Measurements from ENCODE around the gene SHCBP1L. TPM values are rescaled to one million over a fixed set of nuclear protein-coding genes. Genes with fewer than 3 reads are reported as not detected.

Gene SHCBP1L
- total RNA-seq, 4 donors from 2014 or later, result 0.11 TPM; not detected in 3

DNA sequence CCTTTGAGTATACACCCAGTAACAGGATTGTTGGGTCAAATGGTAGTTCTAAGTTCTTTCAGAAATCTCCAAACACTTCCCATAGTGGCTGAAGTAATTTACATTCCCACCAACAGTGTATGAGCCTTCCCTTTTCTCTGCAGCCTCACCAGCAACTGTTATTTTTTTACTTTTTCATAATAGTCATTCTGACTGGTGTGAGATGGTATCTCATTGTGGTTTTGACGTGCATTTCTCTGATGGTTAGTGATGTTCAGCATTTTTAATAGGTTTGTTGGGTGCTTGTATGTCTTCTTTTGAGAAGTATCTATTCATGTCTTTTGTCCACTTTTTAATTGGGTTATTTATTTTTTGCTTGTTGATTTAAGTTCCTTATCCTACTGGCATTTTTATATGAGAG lies 43.9 kb upstream of the SHCBP1L start:
- intact Hi-C loops (cut with DNase I), result no loop called here
- Histone ChIP-seq H3K36me3 (no peaks in the 10 kb centered on the region), H3K4me3 (no peak overlapping the region), H3K27me3 (no peaks in the 10 kb centered on the region), H3K4me1 (no peaks in the 10 kb centered on the region), H3K27ac (replicated peaks in 1 of 4) (no peak overlapping the region), H3K9me3 (no peaks in the 10 kb centered on the region)
- TF ChIP-seq EP300 (IDR thresholded peaks at IDR 0.05), result no peak
- no peak for TF ChIP-seq POLR2A (IDR thresholded peaks at IDR 0.05; ENCODE audit: low read depth)
- TF ChIP-seq POLR2AphosphoS5 (IDR thresholded peaks at IDR 0.05), result no peak
- TF ChIP-seq, protein P1, sequence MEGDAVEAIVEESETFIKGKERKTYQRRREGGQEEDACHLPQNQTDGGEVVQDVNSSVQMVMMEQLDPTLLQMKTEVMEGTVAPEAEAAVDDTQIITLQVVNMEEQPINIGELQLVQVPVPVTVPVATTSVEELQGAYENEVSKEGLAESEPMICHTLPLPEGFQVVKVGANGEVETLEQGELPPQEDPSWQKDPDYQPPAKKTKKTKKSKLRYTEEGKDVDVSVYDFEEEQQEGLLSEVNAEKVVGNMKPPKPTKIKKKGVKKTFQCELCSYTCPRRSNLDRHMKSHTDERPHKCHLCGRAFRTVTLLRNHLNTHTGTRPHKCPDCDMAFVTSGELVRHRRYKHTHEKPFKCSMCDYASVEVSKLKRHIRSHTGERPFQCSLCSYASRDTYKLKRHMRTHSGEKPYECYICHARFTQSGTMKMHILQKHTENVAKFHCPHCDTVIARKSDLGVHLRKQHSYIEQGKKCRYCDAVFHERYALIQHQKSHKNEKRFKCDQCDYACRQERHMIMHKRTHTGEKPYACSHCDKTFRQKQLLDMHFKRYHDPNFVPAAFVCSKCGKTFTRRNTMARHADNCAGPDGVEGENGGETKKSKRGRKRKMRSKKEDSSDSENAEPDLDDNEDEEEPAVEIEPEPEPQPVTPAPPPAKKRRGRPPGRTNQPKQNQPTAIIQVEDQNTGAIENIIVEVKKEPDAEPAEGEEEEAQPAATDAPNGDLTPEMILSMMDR (IDR thresholded peaks at IDR 0.05), result no peak
- DNase-seq (ENCODE audit: extremely low spot score), result no peak
- 70% methylated on average over 1 of the region's 1 CpG for WGBS

DNA sequence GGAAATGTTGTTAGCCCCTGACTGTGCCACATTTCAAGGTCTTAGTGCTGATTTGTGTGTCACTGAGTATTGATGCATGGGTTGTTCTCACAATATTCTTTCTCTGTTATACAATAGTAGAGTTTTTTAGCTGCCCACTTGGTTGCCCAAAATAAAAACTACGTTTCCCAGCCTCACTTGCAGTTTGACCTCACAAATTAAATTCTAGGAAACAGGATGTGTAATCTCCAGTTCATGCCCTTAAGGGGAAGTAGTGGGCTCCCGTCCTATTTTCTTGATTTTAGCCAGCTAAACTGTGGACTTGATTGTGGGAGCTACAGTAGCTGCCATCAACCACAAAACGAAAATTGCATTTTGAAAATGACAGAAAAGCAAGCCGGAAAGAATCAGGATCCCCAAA lies 42.9 kb upstream of the SHCBP1L start:
- no peak for DNase-seq (ENCODE audit: extremely low spot score)
- TF ChIP-seq, protein P1 (IDR thresholded peaks at IDR 0.05), result no peak
- no peak for TF ChIP-seq POLR2A (IDR thresholded peaks at IDR 0.05; ENCODE audit: low read depth)
- TF ChIP-seq POLR2AphosphoS5 (IDR thresholded peaks at IDR 0.05), result no peak
- no peak for TF ChIP-seq EP300 (IDR thresholded peaks at IDR 0.05)
- Histone ChIP-seq H3K36me3 (no peaks in the 10 kb centered on the region), H3K4me1 (peaks cover 0 to 2% (median 0%) of the 10 kb centered on the region in 4 donors), H3K9me3 (no peaks in the 10 kb centered on the region), H3K4me3 (no peak overlapping the region), H3K27me3 (no peaks in the 10 kb centered on the region), H3K27ac (replicated peaks in 1 of 4) (no peak overlapping the region)
- WGBS, result 77% methylated on average over 4 of the region's 4 CpGs
- intact Hi-C loops (cut with DNase I), result no loop called here

DNA sequence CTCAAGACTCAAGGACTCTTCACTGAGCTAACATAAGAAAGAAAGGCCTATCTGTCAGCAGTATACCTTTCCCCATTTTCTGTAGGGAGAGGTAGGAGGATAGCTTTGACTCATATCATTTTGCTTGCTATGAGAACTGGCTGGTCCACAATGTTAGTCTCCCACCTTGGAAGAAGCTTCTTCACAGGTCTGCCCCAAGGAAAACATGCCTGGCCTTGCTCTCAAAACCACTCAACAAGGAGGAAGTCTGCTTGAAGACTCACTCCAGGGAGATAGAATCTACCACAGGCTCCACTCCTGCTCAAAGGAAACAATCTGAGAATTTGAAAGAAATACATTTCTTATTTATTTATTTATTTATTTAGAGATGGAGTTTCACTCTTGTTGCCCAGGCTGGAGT lies 40.8 kb upstream of the SHCBP1L start:
- Histone ChIP-seq H3K27me3 (no peaks in the 10 kb centered on the region), H3K36me3 (no peaks in the 10 kb centered on the region), H3K27ac (replicated peaks in 1 of 4) (no peak overlapping the region), H3K9me3 (no peaks in the 10 kb centered on the region), H3K4me3 (no peak overlapping the region), H3K4me1 (peaks cover 0 to 5% (median 1%) of the 10 kb centered on the region in 4 donors)
- DNase-seq (ENCODE audit: extremely low spot score), result no peak
- TF ChIP-seq, protein P1 (IDR thresholded peaks at IDR 0.05), result no peak
- no peak for TF ChIP-seq POLR2AphosphoS5 (IDR thresholded peaks at IDR 0.05)
- TF ChIP-seq POLR2A (IDR thresholded peaks at IDR 0.05; ENCODE audit: low read depth), result no peak
- TF ChIP-seq EP300 (IDR thresholded peaks at IDR 0.05), result no peak
- intact Hi-C loops (cut with DNase I), result no loop called here

DNA sequence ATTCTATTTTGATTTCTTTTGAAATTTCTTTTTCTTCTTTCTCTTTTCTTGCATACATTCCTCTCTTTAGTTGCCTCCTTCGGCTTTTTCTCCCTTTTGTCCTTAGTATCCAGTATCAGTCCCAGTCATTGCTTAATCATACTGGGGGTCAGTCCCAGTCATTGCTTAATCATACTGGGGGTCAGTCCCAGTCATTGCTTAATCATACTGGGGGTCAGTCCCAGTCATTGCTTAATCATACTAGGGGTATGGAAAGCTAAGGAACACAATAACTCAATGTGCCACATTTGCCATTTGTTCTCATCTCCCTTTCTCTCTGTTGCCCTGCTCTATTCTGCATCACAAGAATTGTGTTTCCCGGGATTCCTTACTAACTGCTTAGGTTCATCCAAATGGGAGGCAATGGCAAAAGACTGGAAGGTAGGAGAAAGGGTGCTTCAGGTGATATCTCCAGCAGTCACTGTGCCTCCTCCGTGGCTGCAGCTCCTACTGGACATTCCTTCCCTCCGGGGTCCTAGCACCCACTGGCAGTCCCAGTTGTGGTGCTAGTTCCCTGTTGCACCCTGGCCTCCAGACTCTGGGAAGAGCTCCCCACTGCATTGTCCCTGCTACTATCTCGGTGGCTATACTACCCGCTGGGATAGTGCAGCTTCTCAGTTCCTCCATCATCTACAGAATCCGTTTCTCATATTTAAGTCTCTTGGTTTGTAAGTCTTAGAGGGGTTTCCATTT lies 37.6 kb upstream of the SHCBP1L start:
- WGBS, result 89% methylated on average over 7 of the region's 7 CpGs
- no peaks in the 10 kb centered on the region for H3K36me3 ChIP-seq
- DNase-seq (ENCODE audit: extremely low spot score), result no peak
- H3K27ac ChIP-seq (replicated peaks in 1 of 4), result no peak overlapping the region
- H3K9me3 ChIP-seq, result no peaks in the 10 kb centered on the region
- peaks cover 0 to 5% (median 1%) of the 10 kb centered on the region in 4 donors for H3K4me1 ChIP-seq
- no peaks in the 10 kb centered on the region for H3K27me3 ChIP-seq
- TF ChIP-seq POLR2A (IDR thresholded peaks at IDR 0.05; ENCODE audit: low read depth) (no peak), POLR2AphosphoS5 (IDR thresholded peaks at IDR 0.05) (no peak), EP300 (IDR thresholded peaks at IDR 0.05) (no peak)
- TF ChIP-seq, protein P1 (IDR thresholded peaks at IDR 0.05), result no peak
- H3K4me3 ChIP-seq, result no peak overlapping the region
- intact Hi-C loops (cut with DNase I), result no loop called here

DNA sequence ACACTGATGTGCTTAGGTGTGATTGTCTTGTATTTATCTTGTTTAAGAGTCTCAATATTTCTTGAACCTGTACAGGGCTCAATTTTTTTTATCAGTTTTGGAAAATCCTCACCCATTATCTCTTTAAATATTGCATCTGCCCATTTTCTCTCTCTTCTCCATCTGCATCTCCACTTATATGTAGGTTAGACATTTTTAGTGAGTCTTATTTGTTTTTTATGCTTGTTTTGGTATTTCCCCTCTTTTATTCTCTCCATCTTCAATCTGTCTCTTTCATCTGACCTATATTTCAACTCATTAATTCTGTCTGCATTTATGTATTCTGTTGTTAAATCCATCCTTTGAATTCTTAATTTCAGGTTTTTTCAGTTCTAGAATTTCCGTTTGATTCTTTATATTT lies 32.9 kb upstream of the SHCBP1L start:
- WGBS, result 94% methylated on average over 1 of the region's 1 CpG
- no peak for DNase-seq (ENCODE audit: extremely low spot score)
- H3K36me3 ChIP-seq, result no peaks in the 10 kb centered on the region
- intact Hi-C loops (cut with DNase I), result no loop called here
- no peaks in the 10 kb centered on the region for H3K27me3 ChIP-seq
- H3K9me3 ChIP-seq, result no peaks in the 10 kb centered on the region
- no peak overlapping the region for H3K27ac ChIP-seq (replicated peaks in 1 of 4)
- TF ChIP-seq POLR2A (IDR thresholded peaks at IDR 0.05; ENCODE audit: low read depth), result no peak
- TF ChIP-seq, protein P1 (IDR thresholded peaks at IDR 0.05), result no peak
- TF ChIP-seq EP300 (IDR thresholded peaks at IDR 0.05), result no peak
- TF ChIP-seq POLR2AphosphoS5 (IDR thresholded peaks at IDR 0.05), result no peak
- no peak overlapping the region for H3K4me3 ChIP-seq
- H3K4me1 ChIP-seq, result peaks cover 0 to 3% (median 1%) of the 10 kb centered on the region in 4 donors
